PC-3 (cell line): Measurements from ENCODE around the gene MYO9A. TPM values are rescaled to one million over a fixed set of nuclear protein-coding genes. Genes with fewer than 3 reads are reported as not detected.

Source experiments
- ATAC-seq: fragments of 200-7000 bp; cut with Tn5 transposase; 2 replicates; pipeline ENCODE4 v1.9.1; 2020; ENCODE audit warnings: mild to moderate bottlenecking, moderate library complexity
- BruUV-seq: library from RNA; stranded (reverse); fragments of 400-500 nt; replicated peaks from 2 replicates; lab custom pipeline; 2021; lab: Mats Ljungman, UMichigan
- CTCF ChIA-PET: fragments of 300-600 bp; sonication (Branson Sonifier 250); formaldehyde crosslinking; loops from one replicate; lab custom pipeline; 2022; ENCODE audit warnings: antibody characterized with exemption; lab: Charles Lee
- POLR2A ChIA-PET: fragments of 300-600 bp; sonication (Branson Sonifier 250); formaldehyde crosslinking; loops from one replicate; lab custom pipeline; 2022; ENCODE audit warnings: antibody characterized with exemption; ENCODE audit not compliant: unreplicated experiment; lab: Charles Lee
- DNase-seq: peaks from one replicate; pipeline ENCODE4 v3.0.0-alpha.2; 2015
- H2AFZ ChIP-seq: fragments of 300-600 bp; sonication (generic); 2 replicates; pipeline ENCODE4 v1.6.0; 2016; ENCODE audit warnings: antibody characterized with exemption, low read length
- H3F3A ChIP-seq: fragments of 300-600 bp; sonication (generic); one replicate; pipeline ENCODE4 v1.6.0; 2017; ENCODE audit warnings: antibody characterized with exemption, low read length, control low read depth, mild to moderate bottlenecking; ENCODE audit not compliant: unreplicated experiment
- H3K27ac ChIP-seq: fragments of 300-600 bp; sonication (generic); 2 replicates; pipeline ENCODE4 v1.5.1; 2016; ENCODE audit warnings: mild to moderate bottlenecking, low read length
- H3K27me3 ChIP-seq: fragments of 300-600 bp; sonication (generic); 2 replicates; pipeline ENCODE4 v1.6.1; 2016; ENCODE audit warnings: low read length, mixed read lengths
- H3K36me3 ChIP-seq: fragments of 300-600 bp; sonication (generic); 2 replicates; pipeline ENCODE4 v1.6.1; 2016; ENCODE audit warnings: low read depth, mixed run types, low read length, mixed read lengths
- H3K4me1 ChIP-seq: fragments of 300-600 bp; sonication (generic); 2 replicates; pipeline ENCODE4 v1.5.1; 2016; ENCODE audit warnings: low read length; ENCODE audit not compliant: insufficient read depth
- H3K4me2 ChIP-seq: fragments of 300-600 bp; sonication (generic); 2 replicates; pipeline ENCODE4 v1.6.0; 2016; ENCODE audit warnings: low read length
- H3K4me3 ChIP-seq: fragments of 300-600 bp; sonication (generic); 2 replicates; pipeline ENCODE4 v1.5.1; 2016; ENCODE audit warnings: mild to moderate bottlenecking, low read length, mixed read lengths
- H3K79me2 ChIP-seq: fragments of 300-600 bp; sonication (generic); 2 replicates; pipeline ENCODE4 v1.6.1; 2017; ENCODE audit warnings: low read length, mixed read lengths
- H3K9ac ChIP-seq: fragments of 300-600 bp; sonication (generic); 2 replicates; pipeline ENCODE4 v1.6.0; 2016; ENCODE audit warnings: mild to moderate bottlenecking, low read length
- H3K9me2 ChIP-seq: fragments of 300-600 bp; sonication (generic); replicated peaks from 2 replicates; pipeline ENCODE4 v1.6.1; 2016; ENCODE audit warnings: mixed run types, low read length, mixed read lengths
- H3K9me3 ChIP-seq: fragments of 300-600 bp; sonication (generic); 2 replicates; pipeline ENCODE4 v1.6.1; 2016; ENCODE audit warnings: low read length, mixed read lengths
- H4K20me1 ChIP-seq: fragments of 300-600 bp; sonication (generic); 2 replicates; pipeline ENCODE4 v1.6.1; 2016; ENCODE audit warnings: low read length, mixed read lengths
- EZH2 ChIP-seq: fragments of 300-600 bp; sonication (generic); IDR thresholded peaks from one replicate; pipeline ENCODE4 v1.6.1; 2017; ENCODE audit warnings: antibody characterized with exemption, mild to moderate bottlenecking, low read length; ENCODE audit not compliant: unreplicated experiment
- EZH2phosphoT487 ChIP-seq: fragments of 300-600 bp; sonication (generic); IDR thresholded peaks from 2 replicates; pipeline ENCODE4 v1.6.1; 2018; ENCODE audit warnings: mild to moderate bottlenecking, antibody characterized with exemption, low read length, borderline replicate concordance
- intact Hi-C: fragments of 100-400 bp; cut with micrococcal nuclease; formaldehyde crosslinking; loops from 2 replicates; pipeline ENCODE4 v1.9.0; 2023
- total RNA-seq: library from RNA; depleted of rRNA; stranded (reverse); fragments of >200 nt; gene quantifications from 2 replicates; pipeline ENCODE4 v1.2.3, GENCODE V29; 2014
- TF ChIP-seq, protein P1 (sequence below): fragments of 300-600 bp; sonication (generic); conservative IDR thresholded peaks from 2 replicates; pipeline ENCODE4 v1.5.1; 2017; ENCODE audit warnings: antibody characterized with exemption, low read depth, mild to moderate bottlenecking, low read length

The MYO9A gene
- total RNA-seq, 1 experiment from 2014 or later: 18.3 TPM

- no peak overlapping the region for H3K9ac ChIP-seq
- H3K27me3 ChIP-seq: no peaks in the 10 kb centered on the region
- TF ChIP-seq, protein P1, sequence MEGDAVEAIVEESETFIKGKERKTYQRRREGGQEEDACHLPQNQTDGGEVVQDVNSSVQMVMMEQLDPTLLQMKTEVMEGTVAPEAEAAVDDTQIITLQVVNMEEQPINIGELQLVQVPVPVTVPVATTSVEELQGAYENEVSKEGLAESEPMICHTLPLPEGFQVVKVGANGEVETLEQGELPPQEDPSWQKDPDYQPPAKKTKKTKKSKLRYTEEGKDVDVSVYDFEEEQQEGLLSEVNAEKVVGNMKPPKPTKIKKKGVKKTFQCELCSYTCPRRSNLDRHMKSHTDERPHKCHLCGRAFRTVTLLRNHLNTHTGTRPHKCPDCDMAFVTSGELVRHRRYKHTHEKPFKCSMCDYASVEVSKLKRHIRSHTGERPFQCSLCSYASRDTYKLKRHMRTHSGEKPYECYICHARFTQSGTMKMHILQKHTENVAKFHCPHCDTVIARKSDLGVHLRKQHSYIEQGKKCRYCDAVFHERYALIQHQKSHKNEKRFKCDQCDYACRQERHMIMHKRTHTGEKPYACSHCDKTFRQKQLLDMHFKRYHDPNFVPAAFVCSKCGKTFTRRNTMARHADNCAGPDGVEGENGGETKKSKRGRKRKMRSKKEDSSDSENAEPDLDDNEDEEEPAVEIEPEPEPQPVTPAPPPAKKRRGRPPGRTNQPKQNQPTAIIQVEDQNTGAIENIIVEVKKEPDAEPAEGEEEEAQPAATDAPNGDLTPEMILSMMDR: no peak
- TF ChIP-seq EZH2 (no peak), EZH2phosphoT487 (no peak)
- H3K27ac ChIP-seq: no peak overlapping the region
- no peaks in the 10 kb centered on the region for H3K79me2 ChIP-seq
- no peaks in the 10 kb centered on the region for H4K20me1 ChIP-seq
- POLR2A ChIA-PET: no interaction called here
- ATAC-seq: no peak
- H3K36me3 ChIP-seq: 0 out of 2 replicates have a peak, but pooled peaks cover 7% of the 10 kb centered on the region
- CTCF ChIA-PET: no interaction called here
- DNase-seq: no peak
- intact Hi-C loops: no loop called here
- no peak overlapping the region for H3K4me3 ChIP-seq
- H3K4me2 ChIP-seq: no peak overlapping the region
- no peaks in the 10 kb centered on the region for H3K9me3 ChIP-seq
- H2AFZ ChIP-seq: no peak overlapping the region
- no peaks in the 10 kb centered on the region for H3F3A ChIP-seq
- no peaks in the 10 kb centered on the region for H3K9me2 ChIP-seq
- BruUV-seq: no TSS peak
- H3K4me1 ChIP-seq: no peaks in the 10 kb centered on the region
Observed at GRCh38 chr15:72047020-72047419, 70.9 kb downstream of the MYO9A start.

GRCh38 chr15:72044956-72045355 is 73.0 kb downstream of the MYO9A start:
- no peak for DNase-seq
- H3K27me3 ChIP-seq: no peaks in the 10 kb centered on the region
- H3K4me2 ChIP-seq: no peak overlapping the region
- H4K20me1 ChIP-seq: no peaks in the 10 kb centered on the region
- H3F3A ChIP-seq: no peaks in the 10 kb centered on the region
- CTCF ChIA-PET: no interaction called here
- POLR2A ChIA-PET: no interaction called here
- H3K4me3 ChIP-seq: no peak overlapping the region
- H3K27ac ChIP-seq: no peak overlapping the region
- H3K9ac ChIP-seq: no peak overlapping the region
- intact Hi-C loops: no loop called here
- ATAC-seq: no peak
- H3K9me2 ChIP-seq: no peaks in the 10 kb centered on the region
- no peak overlapping the region for H2AFZ ChIP-seq
- no peak for TF ChIP-seq EZH2phosphoT487
- no peak for TF ChIP-seq EZH2
- TF ChIP-seq, protein P1: no peak
- 0 out of 2 replicates have a peak, but pooled peaks cover 7% of the 10 kb centered on the region for H3K36me3 ChIP-seq
- BruUV-seq: no TSS peak
- H3K9me3 ChIP-seq: no peaks in the 10 kb centered on the region
- no peaks in the 10 kb centered on the region for H3K4me1 ChIP-seq
- no peaks in the 10 kb centered on the region for H3K79me2 ChIP-seq

DNA sequence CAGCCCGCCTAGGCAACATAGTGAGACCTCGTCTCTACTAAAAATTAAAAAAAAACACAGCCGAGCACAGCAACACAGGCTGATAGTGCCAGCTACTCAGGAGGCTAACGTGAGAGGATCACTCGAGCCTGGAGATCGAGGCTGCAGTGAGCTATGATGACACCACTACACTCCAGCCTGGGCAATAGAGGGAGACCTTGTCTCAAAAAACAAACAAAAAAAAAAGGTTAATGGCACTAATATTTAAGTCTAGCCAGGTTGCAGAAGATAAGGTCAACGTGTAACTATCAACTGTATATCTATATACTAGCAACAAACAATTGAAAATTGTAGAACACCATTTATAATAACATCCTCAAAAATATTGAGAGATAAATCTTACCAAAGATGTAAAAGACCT is 75.1 kb downstream of the MYO9A start:
- Histone ChIP-seq H2AFZ (no peak overlapping the region), H3K9me2 (no peaks in the 10 kb centered on the region), H3K27me3 (no peaks in the 10 kb centered on the region), H3K9ac (no peak overlapping the region), H3K36me3 (0 out of 2 replicates have a peak, but pooled peaks cover 7% of the 10 kb centered on the region), H4K20me1 (no peaks in the 10 kb centered on the region), H3K79me2 (no peaks in the 10 kb centered on the region), H3F3A (no peaks in the 10 kb centered on the region), H3K4me1 (no peaks in the 10 kb centered on the region), H3K4me2 (no peak overlapping the region), H3K4me3 (no peak overlapping the region), H3K9me3 (no peaks in the 10 kb centered on the region), H3K27ac (no peak overlapping the region)
- DNase-seq: no peak
- ChIA-PET CTCF (interaction anchor here (0.7 kb wide), 1 partner anchor 576 kb away, joined by 5 read pairs; no protein-coding TSS in a partner anchor), POLR2A (no interaction called here)
- BruUV-seq: no TSS peak
- intact Hi-C loops: no loop called here
- no peak for ATAC-seq
- TF ChIP-seq, protein P1: no peak
- no peak for TF ChIP-seq EZH2phosphoT487
- no peak for TF ChIP-seq EZH2
